Suprapubic skin (tissue), 3 donors: ENCODE data around the gene C2CD4C.

Experiments
- POLR2AphosphoS5 ChIP-seq, 3 donors: sonication (generic); formaldehyde crosslinking; IDR thresholded peaks; one replicate each; pipeline ENCODE4 v1.6.1; 2017; ENCODE audit warnings: antibody characterized with exemption in 3 of 3
- TF ChIP-seq, protein P1 (sequence below), 2 donors: fragments of 200-600 bp in 1 of 2; fragments of 450-650 bp in 1 of 2; sonication (generic) in 1 of 2; IDR thresholded peaks; one replicate each; pipeline ENCODE4 v1.5.1; 2016 to 2019; ENCODE audit warnings: antibody characterized with exemption in 2 of 2, mild to moderate bottlenecking in 1 of 2, moderate library complexity in 1 of 2

DNA sequence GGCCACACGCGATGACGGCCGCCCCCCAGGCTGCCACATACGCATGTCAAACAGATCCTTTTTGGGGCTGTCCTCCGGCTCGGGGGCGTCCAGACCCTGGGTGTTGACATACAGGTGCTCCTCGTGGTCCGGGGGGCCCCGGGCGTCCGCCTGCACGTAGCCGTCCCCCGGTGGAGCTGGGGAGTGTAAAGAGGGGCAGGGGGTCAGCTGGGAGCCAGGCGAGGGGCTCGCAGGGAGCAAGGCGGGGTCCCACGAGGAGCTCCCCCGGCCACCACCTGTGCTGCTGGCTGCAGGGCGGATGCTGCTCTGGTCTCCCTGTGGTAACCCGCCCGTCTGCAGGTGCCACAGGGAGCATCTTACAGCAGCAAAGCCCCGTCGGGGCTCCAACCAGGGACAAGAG is 16.1 kb upstream of the C2CD4C start:
- TF ChIP-seq, protein P1, sequence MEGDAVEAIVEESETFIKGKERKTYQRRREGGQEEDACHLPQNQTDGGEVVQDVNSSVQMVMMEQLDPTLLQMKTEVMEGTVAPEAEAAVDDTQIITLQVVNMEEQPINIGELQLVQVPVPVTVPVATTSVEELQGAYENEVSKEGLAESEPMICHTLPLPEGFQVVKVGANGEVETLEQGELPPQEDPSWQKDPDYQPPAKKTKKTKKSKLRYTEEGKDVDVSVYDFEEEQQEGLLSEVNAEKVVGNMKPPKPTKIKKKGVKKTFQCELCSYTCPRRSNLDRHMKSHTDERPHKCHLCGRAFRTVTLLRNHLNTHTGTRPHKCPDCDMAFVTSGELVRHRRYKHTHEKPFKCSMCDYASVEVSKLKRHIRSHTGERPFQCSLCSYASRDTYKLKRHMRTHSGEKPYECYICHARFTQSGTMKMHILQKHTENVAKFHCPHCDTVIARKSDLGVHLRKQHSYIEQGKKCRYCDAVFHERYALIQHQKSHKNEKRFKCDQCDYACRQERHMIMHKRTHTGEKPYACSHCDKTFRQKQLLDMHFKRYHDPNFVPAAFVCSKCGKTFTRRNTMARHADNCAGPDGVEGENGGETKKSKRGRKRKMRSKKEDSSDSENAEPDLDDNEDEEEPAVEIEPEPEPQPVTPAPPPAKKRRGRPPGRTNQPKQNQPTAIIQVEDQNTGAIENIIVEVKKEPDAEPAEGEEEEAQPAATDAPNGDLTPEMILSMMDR (IDR thresholded peaks at IDR 0.05), result no peak
- TF ChIP-seq POLR2AphosphoS5 (IDR thresholded peaks at IDR 0.05), result no peak
